Activated naive CD4-positive, alpha-beta T cell treated with anti-CD3 and anti-CD28 coated beads, Interleukin-2, amount 50 U/mL, for 16 hours (primary cell): Measurements from ENCODE around the gene ARMC10.
"Not testable (repeated sequence)": the region's sequence is repeated elsewhere in the genome, so short reads cannot be mapped to it uniquely, and the experiment has no call there.

Source experiments
- DNase-seq: peaks from one replicate; pipeline ENCODE4 v3.0.0-alpha.2; 2020

ARMC10 gene

GRCh38 chr7:103129702-103130549, 55.0 kb downstream of the ARMC10 start:
- no peak for DNase-seq

GRCh38 chr7:103130901-103131624, 56.1 kb downstream of the ARMC10 start:
- DNase-seq = no peak

DNA sequence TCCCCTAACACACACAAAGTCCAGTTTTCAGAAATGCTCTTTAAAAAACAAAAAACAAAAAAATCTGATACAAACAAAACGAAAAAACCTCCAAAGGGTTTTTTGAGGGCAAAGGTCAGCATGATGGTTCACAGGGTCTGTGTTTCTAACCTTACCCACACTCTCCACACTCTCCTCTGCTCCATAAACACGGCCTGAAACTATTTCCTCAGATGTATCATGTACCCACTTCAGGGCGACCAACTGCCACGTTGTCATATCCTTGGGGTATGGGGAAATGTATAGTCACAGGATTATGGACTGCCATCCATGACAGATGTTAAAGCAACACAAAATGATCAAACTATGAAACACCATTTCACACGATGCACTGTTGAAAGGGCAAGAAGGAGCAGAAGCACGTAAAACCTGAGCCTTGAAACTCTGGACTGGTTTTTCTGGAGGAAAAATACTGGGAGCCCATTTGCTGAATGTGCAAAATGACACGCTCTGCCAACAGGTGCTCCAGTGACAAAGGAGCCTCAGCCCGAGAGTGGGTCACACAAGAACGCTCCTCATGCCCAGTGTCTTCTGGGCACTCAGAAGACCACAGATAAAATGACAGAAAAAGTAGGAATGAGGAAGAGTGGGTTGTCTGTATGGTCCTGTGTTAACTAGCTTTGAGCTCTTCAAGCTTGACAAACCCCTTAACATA, 58.2 kb downstream of the ARMC10 start:
- no peak for DNase-seq

DNA sequence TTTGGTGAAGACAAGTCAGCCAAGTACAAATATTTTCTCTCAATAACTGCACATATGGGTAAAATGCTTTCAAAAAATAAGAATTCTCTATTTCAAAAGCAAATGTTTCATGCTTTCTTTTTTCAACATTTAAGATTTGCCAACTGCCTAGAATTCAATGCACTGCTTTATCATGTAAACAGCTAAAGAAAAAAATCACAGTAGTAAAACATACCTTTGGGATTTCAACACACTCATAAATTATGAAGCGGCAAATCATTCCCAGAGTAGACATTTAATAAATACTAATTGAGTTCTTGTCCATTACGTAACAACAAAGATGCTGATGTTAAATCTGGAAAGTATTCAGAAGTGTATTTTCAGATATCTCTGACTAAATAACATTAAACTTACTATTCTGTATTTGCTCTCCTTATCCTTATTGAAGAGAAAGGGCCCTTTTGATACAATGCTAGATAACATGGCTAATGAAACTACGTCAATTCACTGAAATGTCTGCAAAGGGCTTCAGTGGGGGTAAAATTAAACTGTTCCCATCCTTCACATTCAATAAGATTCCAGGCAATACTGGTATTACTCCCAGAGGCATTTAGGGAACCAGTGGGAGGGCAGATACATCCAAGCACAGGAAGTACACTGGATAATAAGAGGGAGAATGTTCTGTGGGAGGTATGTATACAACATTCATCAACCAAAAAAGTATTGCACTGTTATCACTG, 60.1 kb downstream of the ARMC10 start:
- no peak for DNase-seq

- DNase-seq = no peak
Observed at GRCh38 chr7:103140061-103140460, 65.1 kb downstream of the ARMC10 start.

GRCh38 chr7:103140685-103141084, 65.7 kb downstream of the ARMC10 start:
- no peak for DNase-seq

DNA sequence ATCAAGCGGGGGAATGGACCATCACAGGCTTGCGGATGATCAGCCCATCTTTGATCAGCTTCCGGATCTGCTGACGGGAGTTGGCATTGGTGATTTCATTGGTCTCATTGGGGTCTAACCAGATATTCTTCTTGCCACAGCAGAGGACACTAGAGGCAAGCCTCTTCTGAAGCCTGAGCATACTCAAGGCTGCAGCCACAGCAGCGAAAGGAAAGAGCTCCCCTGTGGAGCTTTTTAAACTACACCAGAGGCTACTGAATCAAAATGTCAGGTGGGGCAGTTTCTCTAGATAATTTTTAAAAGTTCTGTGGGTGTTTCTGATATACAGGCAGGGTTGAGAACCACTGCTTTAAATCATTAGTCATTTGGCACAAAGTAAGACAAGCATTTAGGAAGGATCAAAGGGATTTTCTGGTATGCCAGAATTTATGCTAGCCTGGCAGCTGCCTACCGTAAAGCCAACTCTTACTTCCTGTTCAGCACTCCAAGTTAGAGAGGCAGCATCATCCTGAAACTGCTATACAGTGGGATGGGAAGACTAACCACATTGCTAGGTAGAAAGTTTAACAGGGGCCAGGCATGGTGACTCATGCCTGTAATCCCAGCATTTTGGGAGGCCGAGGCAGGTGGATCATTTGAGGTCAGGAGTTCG, 66.9 kb downstream of the ARMC10 start:
- DNase-seq = no peak

- no peak for DNase-seq
Observed at GRCh38 chr7:103142494-103142893, 67.6 kb downstream of the ARMC10 start.

GRCh38 chr7:103143868-103144267, 68.9 kb downstream of the ARMC10 start:
- no peak for DNase-seq

- DNase-seq = not testable (repeated sequence)
Observed at GRCh38 chr7:103144754-103145153, 69.8 kb downstream of the ARMC10 start.

GRCh38 chr7:103148131-103148993, 73.4 kb downstream of the ARMC10 start:
- DNase-seq = no peak
